ENCODE measurements around the gene ZFYVE1.
"Not testable (repeated sequence)": the region's sequence is repeated elsewhere in the genome, so short reads cannot be mapped to it uniquely, and the experiment has no call there.

Gene ZFYVE1

GRCh38 chr14:72968316-72968715 lies 58.6 kb downstream of the ZFYVE1 start:
- TF ChIP-seq, protein P1, sequence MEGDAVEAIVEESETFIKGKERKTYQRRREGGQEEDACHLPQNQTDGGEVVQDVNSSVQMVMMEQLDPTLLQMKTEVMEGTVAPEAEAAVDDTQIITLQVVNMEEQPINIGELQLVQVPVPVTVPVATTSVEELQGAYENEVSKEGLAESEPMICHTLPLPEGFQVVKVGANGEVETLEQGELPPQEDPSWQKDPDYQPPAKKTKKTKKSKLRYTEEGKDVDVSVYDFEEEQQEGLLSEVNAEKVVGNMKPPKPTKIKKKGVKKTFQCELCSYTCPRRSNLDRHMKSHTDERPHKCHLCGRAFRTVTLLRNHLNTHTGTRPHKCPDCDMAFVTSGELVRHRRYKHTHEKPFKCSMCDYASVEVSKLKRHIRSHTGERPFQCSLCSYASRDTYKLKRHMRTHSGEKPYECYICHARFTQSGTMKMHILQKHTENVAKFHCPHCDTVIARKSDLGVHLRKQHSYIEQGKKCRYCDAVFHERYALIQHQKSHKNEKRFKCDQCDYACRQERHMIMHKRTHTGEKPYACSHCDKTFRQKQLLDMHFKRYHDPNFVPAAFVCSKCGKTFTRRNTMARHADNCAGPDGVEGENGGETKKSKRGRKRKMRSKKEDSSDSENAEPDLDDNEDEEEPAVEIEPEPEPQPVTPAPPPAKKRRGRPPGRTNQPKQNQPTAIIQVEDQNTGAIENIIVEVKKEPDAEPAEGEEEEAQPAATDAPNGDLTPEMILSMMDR (IDR thresholded peaks at IDR 0.05; ENCODE audit: low read depth, low read length), result no peak
- no peak for TF ChIP-seq EZH2phosphoT487 (IDR thresholded peaks at IDR 0.05; ENCODE audit: low read depth)
- Histone ChIP-seq H3K9ac (ENCODE audit: low read length) (no peak overlapping the region), H3K27me3 (ENCODE audit: low read depth, low read length) (no peaks in the 10 kb centered on the region), H3K4me2 (ENCODE audit: low read length) (no peak overlapping the region), H3K9me3 (ENCODE audit: insufficient read depth, low read length) (no peaks in the 10 kb centered on the region), H3K4me3 (ENCODE audit: low read length) (no peak overlapping the region), H3K4me1 (ENCODE audit: low read length) (no peaks in the 10 kb centered on the region), H2AFZ (ENCODE audit: low read depth, low read length) (no peak overlapping the region), H4K20me1 (ENCODE audit: insufficient read depth, low read length) (no peaks in the 10 kb centered on the region), H3K79me2 (ENCODE audit: low read length) (no peaks in the 10 kb centered on the region), H3K36me3 (replicated peaks; ENCODE audit: low read depth, low read length) (no peaks in the 10 kb centered on the region), H3K27ac (ENCODE audit: low read length) (no peak overlapping the region)

- Histone ChIP-seq H3K79me2 (ENCODE audit: low read length) (no peaks in the 10 kb centered on the region), H3K27me3 (ENCODE audit: low read depth, low read length) (no peaks in the 10 kb centered on the region), H3K4me1 (ENCODE audit: low read length) (no peaks in the 10 kb centered on the region), H2AFZ (ENCODE audit: low read depth, low read length) (no peak overlapping the region), H4K20me1 (ENCODE audit: insufficient read depth, low read length) (no peaks in the 10 kb centered on the region), H3K9ac (ENCODE audit: low read length) (no peak overlapping the region), H3K4me2 (ENCODE audit: low read length) (no peak overlapping the region), H3K9me3 (ENCODE audit: insufficient read depth, low read length) (no peaks in the 10 kb centered on the region), H3K27ac (ENCODE audit: low read length) (no peak overlapping the region), H3K4me3 (ENCODE audit: low read length) (no peak overlapping the region), H3K36me3 (replicated peaks; ENCODE audit: low read depth, low read length) (no peaks in the 10 kb centered on the region)
- TF ChIP-seq, protein P1 (IDR thresholded peaks at IDR 0.05; ENCODE audit: low read depth, low read length), result no peak
- no peak for TF ChIP-seq EZH2phosphoT487 (IDR thresholded peaks at IDR 0.05; ENCODE audit: low read depth)
These were observed 60.9 kb downstream of the ZFYVE1 start for GRCh38 chr14:72966038-72966437.

- Histone ChIP-seq H3K4me3 (ENCODE audit: low read length) (no peak overlapping the region), H3K36me3 (replicated peaks; ENCODE audit: low read depth, low read length) (no peaks in the 10 kb centered on the region), H3K4me2 (ENCODE audit: low read length) (no peak overlapping the region), H3K27me3 (ENCODE audit: low read depth, low read length) (no peaks in the 10 kb centered on the region), H2AFZ (ENCODE audit: low read depth, low read length) (no peak overlapping the region), H3K9ac (ENCODE audit: low read length) (no peak overlapping the region), H3K27ac (ENCODE audit: low read length) (no peak overlapping the region), H3K4me1 (ENCODE audit: low read length) (no peaks in the 10 kb centered on the region), H3K79me2 (ENCODE audit: low read length) (no peaks in the 10 kb centered on the region), H3K9me3 (ENCODE audit: insufficient read depth, low read length) (no peaks in the 10 kb centered on the region), H4K20me1 (ENCODE audit: insufficient read depth, low read length) (no peaks in the 10 kb centered on the region)
- TF ChIP-seq, protein P1 (IDR thresholded peaks at IDR 0.05; ENCODE audit: low read depth, low read length), result no peak
- TF ChIP-seq EZH2phosphoT487 (IDR thresholded peaks at IDR 0.05; ENCODE audit: low read depth), result no peak
These were observed 61.7 kb downstream of the ZFYVE1 start for GRCh38 chr14:72965249-72965648.

- H3K4me3 ChIP-seq (ENCODE audit: low read length), result no peak overlapping the region
- H3K9me3 ChIP-seq (ENCODE audit: insufficient read depth, low read length), result no peaks in the 10 kb centered on the region
- TF ChIP-seq EZH2phosphoT487 (IDR thresholded peaks at IDR 0.05; ENCODE audit: low read depth), result no peak
- TF ChIP-seq, protein P1 (IDR thresholded peaks at IDR 0.05; ENCODE audit: low read depth, low read length), result no peak
- H3K4me1 ChIP-seq (ENCODE audit: low read length), result no peaks in the 10 kb centered on the region
- H3K27me3 ChIP-seq (ENCODE audit: low read depth, low read length), result no peaks in the 10 kb centered on the region
- H3K9ac ChIP-seq (ENCODE audit: low read length), result no peak overlapping the region
- no peak overlapping the region for H3K4me2 ChIP-seq (ENCODE audit: low read length)
- no peaks in the 10 kb centered on the region for H4K20me1 ChIP-seq (ENCODE audit: insufficient read depth, low read length)
- H2AFZ ChIP-seq (ENCODE audit: low read depth, low read length), result no peak overlapping the region
- H3K36me3 ChIP-seq (replicated peaks; ENCODE audit: low read depth, low read length), result peaks cover 8% of the 10 kb centered on the region
- no peak overlapping the region for H3K27ac ChIP-seq (ENCODE audit: low read length)
- no peaks in the 10 kb centered on the region for H3K79me2 ChIP-seq (ENCODE audit: low read length)
These were observed 64.0 kb downstream of the ZFYVE1 start for GRCh38 chr14:72962829-72963312.

DNA sequence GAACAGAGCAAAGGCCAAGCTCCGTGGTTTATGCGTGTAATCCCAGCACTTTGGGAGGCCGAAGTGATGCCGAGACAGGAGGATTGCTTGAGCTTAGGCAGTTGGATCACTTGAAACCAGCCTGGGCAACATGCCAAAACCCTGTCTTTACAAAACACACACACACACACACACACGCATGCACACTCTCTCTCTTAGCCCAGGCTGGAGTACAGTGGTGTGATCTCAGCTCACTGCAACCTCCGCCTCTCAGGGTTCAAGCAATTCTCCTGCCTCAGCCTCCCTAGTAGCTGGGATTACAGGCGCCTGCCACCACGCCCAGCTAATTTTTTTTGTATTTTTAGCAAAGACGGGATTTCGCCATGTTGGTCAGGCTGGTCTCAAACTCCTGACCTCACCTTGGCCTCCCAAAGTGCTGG lies 64.6 kb downstream of the ZFYVE1 start:
- H3K9me3 ChIP-seq (ENCODE audit: insufficient read depth, low read length); H3K9ac ChIP-seq (ENCODE audit: low read length); H3K79me2 ChIP-seq (ENCODE audit: low read length); H3K27ac ChIP-seq (ENCODE audit: low read length); H2AFZ ChIP-seq (ENCODE audit: low read depth, low read length); H3K27me3 ChIP-seq (ENCODE audit: low read depth, low read length); H4K20me1 ChIP-seq (ENCODE audit: insufficient read depth, low read length); H3K4me2 ChIP-seq (ENCODE audit: low read length); H3K4me3 ChIP-seq (ENCODE audit: low read length); H3K4me1 ChIP-seq (ENCODE audit: low read length): not testable (repeated sequence)
- H3K36me3 ChIP-seq (replicated peaks; ENCODE audit: low read depth, low read length), result peaks cover 13% of the 10 kb centered on the region
